Liver (tissue), 9 donors: Measurements from ENCODE around the gene KRTAP19-4. TPM values are rescaled to one million over a fixed set of nuclear protein-coding genes. Genes with fewer than 3 reads are reported as not detected.
"Not testable (repeated sequence)": the region's sequence is repeated elsewhere in the genome, so short reads cannot be mapped to it uniquely, and the experiment has no call there.

ENCODE experiments used
- DNase-seq: peaks from one replicate; pipeline ENCODE4 v3.0.0-alpha.2; 2017; ENCODE audit warnings: low spot score
- H3K27ac ChIP-seq, 2 donors: one replicate each; pipeline ENCODE4 v1.7.0; 2013; ENCODE audit warnings: inconsistent platforms in 2 of 2, low read length in 2 of 2, control low read depth in 1 of 2, low read depth in 1 of 2, mild to moderate bottlenecking in 1 of 2
- H3K27me3 ChIP-seq, 4 donors: one replicate each; pipeline versions ENCODE4 v1.6.1 to v1.7.0; 2013; ENCODE audit warnings: low read length in 3 of 4, inconsistent platforms in 1 of 4, mild to moderate bottlenecking in 1 of 4, moderate library complexity in 1 of 4; ENCODE audit not compliant: control insufficient read depth in 4 of 4, insufficient read depth in 4 of 4
- H3K36me3 ChIP-seq, 4 donors: one replicate each; pipeline versions ENCODE4 v1.6.1 to v1.7.0; 2013; ENCODE audit warnings: low read length in 3 of 4, mild to moderate bottlenecking in 3 of 4, low read depth in 1 of 4, moderate library complexity in 1 of 4; ENCODE audit not compliant: control insufficient read depth in 4 of 4, insufficient read depth in 3 of 4
- H3K4me1 ChIP-seq, 4 donors: one replicate each; pipeline versions ENCODE4 v1.6.1 to v1.7.0; 2013; ENCODE audit warnings: low read length in 3 of 4, mild to moderate bottlenecking in 3 of 4, moderate library complexity in 1 of 4; ENCODE audit not compliant: control insufficient read depth in 4 of 4, insufficient read depth in 4 of 4
- H3K4me3 ChIP-seq, 3 donors: one replicate each; pipeline versions ENCODE4 v1.6.1 to v1.7.0; 2013; ENCODE audit warnings: low read length in 3 of 3, control low read depth in 1 of 3, low read depth in 1 of 3, mild to moderate bottlenecking in 1 of 3
- H3K9ac ChIP-seq, 2 donors: one replicate each; pipeline ENCODE4 v1.7.0; 2013; ENCODE audit warnings: low read length in 2 of 2, mild to moderate bottlenecking in 2 of 2, moderate library complexity in 2 of 2, control low read depth in 1 of 2, low read depth in 1 of 2
- H3K9me3 ChIP-seq, 4 donors: one replicate each; pipeline versions ENCODE4 v1.6.1 to v1.7.0; 2013; ENCODE audit warnings: low read length in 3 of 4; ENCODE audit not compliant: control insufficient read depth in 4 of 4
- EGR1 ChIP-seq, 2 donors: IDR thresholded peaks; 2 replicates each; pipeline ENCODE4 v1.6.1; 2016 to 2018; ENCODE audit warnings: antibody characterized with exemption in 2 of 2, low read depth in 2 of 2
- FOXA2 ChIP-seq: IDR thresholded peaks from 2 replicates; pipeline ENCODE4 v1.6.1; 2016; ENCODE audit warnings: antibody characterized with exemption
- GABPA ChIP-seq, 2 donors: IDR thresholded peaks in 1 of 2; conservative IDR thresholded peaks in 1 of 2; 2 replicates each; pipeline ENCODE4 v1.6.1; 2016; ENCODE audit warnings: antibody characterized with exemption in 2 of 2, mild to moderate bottlenecking in 1 of 2, moderate library complexity in 1 of 2
- NR2F2 ChIP-seq: IDR thresholded peaks from 2 replicates; pipeline ENCODE4 v1.6.1; 2016; ENCODE audit warnings: antibody characterized with exemption
- RAD21 ChIP-seq, 2 donors: IDR thresholded peaks; 2 replicates each; pipeline ENCODE4 v1.6.1; 2016; ENCODE audit warnings: antibody characterized with exemption in 2 of 2, mild to moderate bottlenecking in 2 of 2
- RXRA ChIP-seq, 2 donors: IDR thresholded peaks; 2 replicates each; pipeline ENCODE4 v1.6.1; 2017 to 2018; ENCODE audit warnings: antibody characterized with exemption in 2 of 2, mild to moderate bottlenecking in 1 of 2
- SP1 ChIP-seq: IDR thresholded peaks from 2 replicates; pipeline ENCODE4 v1.6.1; 2018; ENCODE audit warnings: antibody characterized with exemption, mild to moderate bottlenecking
- YY1 ChIP-seq: IDR thresholded peaks from 2 replicates; pipeline ENCODE4 v1.6.1; 2016; ENCODE audit warnings: antibody characterized with exemption, mild to moderate bottlenecking
- WGBS: extraction: QIAGEN DNeasy Blood & Tissue Kit; methylation state at CpG from one replicate; pipeline ENCODE4 v1.1.7; 2013; 5-methylcytosine and 5-hydroxymethylcytosine counted together
- polyA plus RNA-seq, 2 donors: library from polyadenylated mRNA; stranded (reverse) in 1 of 2; unstranded in 1 of 2; fragments of 200-250 nt in 1 of 2; fragments of >200 nt in 1 of 2; fragmentation: Nextera tagmentation in 1 of 2; extraction: Ambion mirVana in 1 of 2; gene quantifications; one replicate each; pipeline versions ENCODE4 v1.2.1 to v1.2.3, GENCODE V29; 2013 to 2015
- total RNA-seq, 2 donors: library from RNA; depleted of rRNA; stranded (reverse); fragments of >200 nt; gene quantifications; one replicate each; pipeline ENCODE4 v1.2.3, GENCODE V29; 2014
- TF ChIP-seq, protein P1 (sequence below): fragments of 150-350 bp; IDR thresholded peaks from 2 replicates; pipeline ENCODE4 v1.5.1; 2017; ENCODE audit warnings: improper control_type of control experiment, low read depth, low read length; ENCODE audit not compliant: missing input control
- TF ChIP-seq, protein P2 (sequence below): IDR thresholded peaks from 2 replicates; pipeline ENCODE4 v1.6.1; 2016; ENCODE audit warnings: antibody characterized with exemption
- TF ChIP-seq, protein P3 (sequence below): IDR thresholded peaks from 2 replicates; pipeline ENCODE4 v1.6.1; 2016; ENCODE audit warnings: antibody characterized with exemption
- TF ChIP-seq, protein P4 (sequence below): IDR thresholded peaks from 2 replicates; pipeline ENCODE4 v1.6.1; 2016; ENCODE audit warnings: antibody characterized with exemption, mild to moderate bottlenecking
- donor health status: healthy.
- donor health status: healthy.
- donor health status: healthy.
- donor health status: healthy.
- donor health status: healthy.

Gene KRTAP19-4
- total and polyA plus RNA-seq, 4 donors: not detected

DNA sequence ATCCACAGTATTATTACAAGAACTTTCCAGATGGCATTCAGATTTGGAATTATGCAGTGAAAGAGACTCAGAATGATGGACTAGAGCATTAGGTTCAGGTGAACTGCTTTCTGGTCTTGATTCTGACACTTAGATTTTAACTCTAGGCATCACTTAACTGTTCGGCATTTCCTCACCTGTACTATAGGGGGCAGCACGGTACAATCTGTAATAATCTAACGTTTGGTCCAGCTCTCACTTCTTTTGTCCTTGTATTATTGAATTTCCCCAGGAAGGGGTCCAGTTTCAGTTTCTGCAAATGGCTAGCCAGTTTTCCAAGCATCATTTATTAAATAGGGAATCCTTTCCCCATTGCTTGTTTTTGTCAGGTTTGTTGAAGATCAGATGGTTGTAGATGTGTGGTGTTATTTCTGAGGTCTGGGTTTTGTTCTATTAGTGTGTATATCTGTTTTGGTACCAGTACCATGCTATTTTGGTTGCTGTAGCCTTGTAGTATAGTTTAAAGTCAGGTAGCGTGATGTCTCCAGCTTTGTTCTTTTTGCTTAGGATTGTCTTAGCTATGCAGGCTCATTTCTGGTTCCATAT lies 8.7 kb upstream of the KRTAP19-4 start:
- not testable (repeated sequence) for H3K4me3 ChIP-seq, H3K9ac ChIP-seq, H3K4me1 ChIP-seq, H3K27me3 ChIP-seq, H3K9me3 ChIP-seq, H3K36me3 ChIP-seq, H3K27ac ChIP-seq, DNase-seq
- 22% methylated on average over 4 of the region's 4 CpGs for WGBS
- TF ChIP-seq RAD21 (IDR thresholded peaks at IDR 0.05): peak in 1 of 2 donors; percentile 18
- TF ChIP-seq, protein P1, sequence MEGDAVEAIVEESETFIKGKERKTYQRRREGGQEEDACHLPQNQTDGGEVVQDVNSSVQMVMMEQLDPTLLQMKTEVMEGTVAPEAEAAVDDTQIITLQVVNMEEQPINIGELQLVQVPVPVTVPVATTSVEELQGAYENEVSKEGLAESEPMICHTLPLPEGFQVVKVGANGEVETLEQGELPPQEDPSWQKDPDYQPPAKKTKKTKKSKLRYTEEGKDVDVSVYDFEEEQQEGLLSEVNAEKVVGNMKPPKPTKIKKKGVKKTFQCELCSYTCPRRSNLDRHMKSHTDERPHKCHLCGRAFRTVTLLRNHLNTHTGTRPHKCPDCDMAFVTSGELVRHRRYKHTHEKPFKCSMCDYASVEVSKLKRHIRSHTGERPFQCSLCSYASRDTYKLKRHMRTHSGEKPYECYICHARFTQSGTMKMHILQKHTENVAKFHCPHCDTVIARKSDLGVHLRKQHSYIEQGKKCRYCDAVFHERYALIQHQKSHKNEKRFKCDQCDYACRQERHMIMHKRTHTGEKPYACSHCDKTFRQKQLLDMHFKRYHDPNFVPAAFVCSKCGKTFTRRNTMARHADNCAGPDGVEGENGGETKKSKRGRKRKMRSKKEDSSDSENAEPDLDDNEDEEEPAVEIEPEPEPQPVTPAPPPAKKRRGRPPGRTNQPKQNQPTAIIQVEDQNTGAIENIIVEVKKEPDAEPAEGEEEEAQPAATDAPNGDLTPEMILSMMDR: peak; percentile 15

DNA sequence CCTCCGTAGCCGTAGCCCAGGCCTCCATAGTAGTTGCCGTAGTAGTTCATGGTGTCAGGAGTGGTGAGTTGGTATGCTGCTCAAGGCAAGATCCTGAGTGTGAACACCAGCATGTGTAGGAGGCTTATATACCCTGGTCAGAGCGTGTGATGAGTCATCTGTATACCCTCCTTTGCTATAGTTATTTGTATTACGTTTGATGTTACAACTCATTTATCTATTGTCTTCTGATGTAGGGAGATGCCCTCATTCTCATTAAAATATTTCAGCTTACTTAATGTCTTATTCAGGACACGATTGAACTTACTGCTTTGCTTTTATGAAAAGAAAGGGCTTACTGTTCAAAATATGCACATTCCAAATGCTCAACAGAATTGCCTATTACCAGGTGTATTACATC lies 5.1 kb upstream of the KRTAP19-4 start, which contains the start of gene KRTAP19-5:
Gene KRTAP19-5 (minus strand): TSS at position 101 of the 400 bp plus-strand sequence. CDS start 51 bp downstream, at position 50.
- no peaks in the 10 kb centered on the region for H3K9me3 ChIP-seq
- H3K9ac ChIP-seq: no peak within 1 kb of the TSS
- H3K4me1 ChIP-seq: no peaks in the 10 kb centered on the region
- no peak for DNase-seq
- no peaks in the 10 kb centered on the region for H3K36me3 ChIP-seq
- TF ChIP-seq, protein P1: no peak
- TF ChIP-seq EGR1 (IDR thresholded peaks at IDR 0.05; ENCODE audit: low read depth in 2 of 2): no peak
- TF ChIP-seq NR2F2: no peak
- no peak for TF ChIP-seq GABPA (IDR thresholded peaks at IDR 0.05 in 1 of 2, conservative IDR thresholded peaks at IDR 0.05 in 1 of 2)
- no peak for TF ChIP-seq YY1
- TF ChIP-seq SP1: no peak
- TF ChIP-seq FOXA2: no peak
- TF ChIP-seq, protein P2, sequence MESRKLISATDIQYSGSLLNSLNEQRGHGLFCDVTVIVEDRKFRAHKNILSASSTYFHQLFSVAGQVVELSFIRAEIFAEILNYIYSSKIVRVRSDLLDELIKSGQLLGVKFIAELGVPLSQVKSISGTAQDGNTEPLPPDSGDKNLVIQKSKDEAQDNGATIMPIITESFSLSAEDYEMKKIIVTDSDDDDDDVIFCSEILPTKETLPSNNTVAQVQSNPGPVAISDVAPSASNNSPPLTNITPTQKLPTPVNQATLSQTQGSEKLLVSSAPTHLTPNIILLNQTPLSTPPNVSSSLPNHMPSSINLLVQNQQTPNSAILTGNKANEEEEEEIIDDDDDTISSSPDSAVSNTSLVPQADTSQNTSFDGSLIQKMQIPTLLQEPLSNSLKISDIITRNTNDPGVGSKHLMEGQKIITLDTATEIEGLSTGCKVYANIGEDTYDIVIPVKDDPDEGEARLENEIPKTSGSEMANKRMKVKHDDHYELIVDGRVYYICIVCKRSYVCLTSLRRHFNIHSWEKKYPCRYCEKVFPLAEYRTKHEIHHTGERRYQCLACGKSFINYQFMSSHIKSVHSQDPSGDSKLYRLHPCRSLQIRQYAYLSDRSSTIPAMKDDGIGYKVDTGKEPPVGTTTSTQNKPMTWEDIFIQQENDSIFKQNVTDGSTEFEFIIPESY: no peak
- TF ChIP-seq RXRA (IDR thresholded peaks at IDR 0.05): no peak
- no peak for TF ChIP-seq RAD21 (IDR thresholded peaks at IDR 0.05)
- TF ChIP-seq, protein P3, sequence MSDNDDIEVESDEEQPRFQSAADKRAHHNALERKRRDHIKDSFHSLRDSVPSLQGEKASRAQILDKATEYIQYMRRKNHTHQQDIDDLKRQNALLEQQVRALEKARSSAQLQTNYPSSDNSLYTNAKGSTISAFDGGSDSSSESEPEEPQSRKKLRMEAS: no peak
- TF ChIP-seq, protein P4, sequence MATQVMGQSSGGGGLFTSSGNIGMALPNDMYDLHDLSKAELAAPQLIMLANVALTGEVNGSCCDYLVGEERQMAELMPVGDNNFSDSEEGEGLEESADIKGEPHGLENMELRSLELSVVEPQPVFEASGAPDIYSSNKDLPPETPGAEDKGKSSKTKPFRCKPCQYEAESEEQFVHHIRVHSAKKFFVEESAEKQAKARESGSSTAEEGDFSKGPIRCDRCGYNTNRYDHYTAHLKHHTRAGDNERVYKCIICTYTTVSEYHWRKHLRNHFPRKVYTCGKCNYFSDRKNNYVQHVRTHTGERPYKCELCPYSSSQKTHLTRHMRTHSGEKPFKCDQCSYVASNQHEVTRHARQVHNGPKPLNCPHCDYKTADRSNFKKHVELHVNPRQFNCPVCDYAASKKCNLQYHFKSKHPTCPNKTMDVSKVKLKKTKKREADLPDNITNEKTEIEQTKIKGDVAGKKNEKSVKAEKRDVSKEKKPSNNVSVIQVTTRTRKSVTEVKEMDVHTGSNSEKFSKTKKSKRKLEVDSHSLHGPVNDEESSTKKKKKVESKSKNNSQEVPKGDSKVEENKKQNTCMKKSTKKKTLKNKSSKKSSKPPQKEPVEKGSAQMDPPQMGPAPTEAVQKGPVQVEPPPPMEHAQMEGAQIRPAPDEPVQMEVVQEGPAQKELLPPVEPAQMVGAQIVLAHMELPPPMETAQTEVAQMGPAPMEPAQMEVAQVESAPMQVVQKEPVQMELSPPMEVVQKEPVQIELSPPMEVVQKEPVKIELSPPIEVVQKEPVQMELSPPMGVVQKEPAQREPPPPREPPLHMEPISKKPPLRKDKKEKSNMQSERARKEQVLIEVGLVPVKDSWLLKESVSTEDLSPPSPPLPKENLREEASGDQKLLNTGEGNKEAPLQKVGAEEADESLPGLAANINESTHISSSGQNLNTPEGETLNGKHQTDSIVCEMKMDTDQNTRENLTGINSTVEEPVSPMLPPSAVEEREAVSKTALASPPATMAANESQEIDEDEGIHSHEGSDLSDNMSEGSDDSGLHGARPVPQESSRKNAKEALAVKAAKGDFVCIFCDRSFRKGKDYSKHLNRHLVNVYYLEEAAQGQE: no peak
- H3K27me3 ChIP-seq: no peaks in the 10 kb centered on the region
- H3K4me3 ChIP-seq: no peak within 1 kb of the TSS
- 72% methylated on average over 6 of the region's 6 CpGs for WGBS
- H3K27ac ChIP-seq: no peak within 1 kb of the TSS
